ENCODE data around the gene RLIM. TPM values are rescaled to one million over a fixed set of nuclear protein-coding genes. Genes with fewer than 3 reads are reported as not detected.
A peak's percentile ranks its signal among the peaks of the same experiment; 100 is the strongest.

Gene RLIM
- total and polyA plus RNA-seq, 2 of the 8 experiments (the other 6 are each of a cell fraction or from before 2014, with no cell fraction given), result 6.3 to 34.6 TPM

DNA sequence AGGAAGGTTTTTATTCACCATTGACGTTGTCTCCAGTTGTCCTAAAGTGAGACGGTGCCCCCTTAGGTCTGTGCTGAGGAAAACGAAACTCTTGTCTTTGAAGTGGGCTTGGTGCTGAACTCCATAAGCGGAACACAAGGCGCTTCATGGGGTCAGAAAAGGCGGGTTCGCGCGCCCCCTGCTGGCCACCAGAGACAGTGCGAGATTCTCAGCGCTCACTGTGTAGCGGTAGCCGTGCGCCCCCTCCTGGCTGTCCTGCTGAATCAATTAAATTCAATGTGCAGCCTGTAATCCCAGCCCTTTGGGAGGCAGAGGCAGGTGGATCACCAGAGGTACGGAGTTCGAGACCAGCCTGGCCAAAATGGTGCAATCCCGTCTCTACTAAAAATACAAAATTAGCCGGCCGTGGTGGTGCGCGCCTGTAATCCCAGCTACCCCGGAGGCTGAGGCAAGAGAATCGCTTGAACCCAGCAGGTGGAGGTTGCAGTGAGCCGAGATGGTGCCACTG lies 64.1 kb downstream of the RLIM start:
- H3K27ac ChIP-seq (ENCODE audit: low read depth, low read length), result no peak overlapping the region
- H2BK20ac ChIP-seq (ENCODE audit: low read length), result no peak overlapping the region
- H2AK5ac ChIP-seq (ENCODE audit: low read depth, low read length), result no peak overlapping the region
- peak in 1 of 2 experiments; percentile 86 for DNase-seq (ENCODE audit: low read depth in 1 of 2, low spot score in 2 of 2)
- no peak overlapping the region for H3K9ac ChIP-seq (replicated peaks in 1 of 4; ENCODE audit: extremely low read depth in 1 of 4, low read depth in 3 of 4, low read length in 3 of 4)
- H4K91ac ChIP-seq (replicated peaks; ENCODE audit: insufficient read length, low read length), result no peak overlapping the region
- H3K23ac ChIP-seq (ENCODE audit: insufficient read length), result no peak overlapping the region
- no peak overlapping the region for H2BK5ac ChIP-seq (ENCODE audit: low read depth, low read length)
- no peaks in the 10 kb centered on the region for H4K20me1 ChIP-seq (replicated peaks in 1 of 2; ENCODE audit: control insufficient read depth in 1 of 2, insufficient read depth in 2 of 2, low read length in 2 of 2)
- H4K8ac ChIP-seq (ENCODE audit: extremely low read depth, insufficient read depth, low read length), result no peak overlapping the region
- no peaks in the 10 kb centered on the region for H3K27me3 ChIP-seq (replicated peaks in 1 of 4; ENCODE audit: control insufficient read depth in 3 of 4, extremely low read depth in 1 of 4, insufficient read depth in 3 of 4, low read length in 3 of 4)
- H4K5ac ChIP-seq (ENCODE audit: insufficient read length, low read depth, low read length), result no peak overlapping the region
- H3K4me1 ChIP-seq (replicated peaks in 1 of 4; ENCODE audit: control insufficient read depth in 3 of 4, insufficient read depth in 4 of 4, low read length in 3 of 4), result no peaks in the 10 kb centered on the region
- no peaks in the 10 kb centered on the region for H3K36me3 ChIP-seq (ENCODE audit: control insufficient read depth in 2 of 4, insufficient read depth in 4 of 4, low read length in 3 of 4)
- H2BK120ac ChIP-seq (replicated peaks; ENCODE audit: low read depth, low read length), result no peak overlapping the region
- H3K18ac ChIP-seq (ENCODE audit: extremely low read depth, low read length), result no peak overlapping the region
- no peaks in the 10 kb centered on the region for H3K23me2 ChIP-seq (ENCODE audit: low read depth, low read length)
- H3K56ac ChIP-seq (replicated peaks; ENCODE audit: insufficient read length, low read depth, low read length), result no peak overlapping the region
- H2BK15ac ChIP-seq (ENCODE audit: low read length), result no peak overlapping the region
- no peak overlapping the region for H3K4me2 ChIP-seq (ENCODE audit: insufficient read depth in 1 of 2, low read depth in 2 of 2, low read length in 2 of 2)
- H3K14ac ChIP-seq (ENCODE audit: insufficient read length), result no peak overlapping the region
- CTCF ChIA-PET (ENCODE audit: partially characterized antibody), result interaction anchor here (0.7 to 1.0 kb wide), 3 partner anchors 18 to 164 kb away, joined by 3 read pairs; no protein-coding TSS in a partner anchor
- H3K9me3 ChIP-seq (ENCODE audit: insufficient read depth in 2 of 2, low read depth in 1 of 2, low read length in 1 of 2), result 0 out of 4 replicates have a peak, but pooled peaks cover 0 to 3% of the 10 kb centered on the region in 2 experiments
- 26% methylated on average over 23 of the region's 24 CpGs; no CpG with 5 or more reads in 1 of the 2 experiments for WGBS, 2 experiments (ENCODE audit: extremely low coverage in 1 of 2, insufficient coverage in 1 of 2, insufficient read length in 1 of 2, insufficient replicate concordance in 2 of 2, low coverage in 1 of 2, low lambda C conversion rate in 2 of 2, missing lambda C conversion rate in 1 of 2)
- no peak for FAIRE-seq
- H3K79me2 ChIP-seq (ENCODE audit: control insufficient read depth in 1 of 2, insufficient read depth in 2 of 2, low read length in 2 of 2), result no peaks in the 10 kb centered on the region
- H3K79me1 ChIP-seq (ENCODE audit: low read depth, low read length), result no peaks in the 10 kb centered on the region
- H3K4ac ChIP-seq (replicated peaks; ENCODE audit: insufficient read length, low read depth, low read length), result no peak overlapping the region
- no peak overlapping the region for H3K4me3 ChIP-seq (ENCODE audit: extremely low read depth in 1 of 4, insufficient read depth in 2 of 4, low read depth in 3 of 4, low read length in 4 of 4)
- POLR2A ChIA-PET (ENCODE audit: partially characterized antibody), result no interaction called here
- H2BK12ac ChIP-seq (ENCODE audit: low read depth, low read length), result 0 out of 2 replicates have a peak overlapping the region, but pooled peaks have one; percentile 75
- H2AFZ ChIP-seq (ENCODE audit: low read length), result peak overlapping the region; percentile 92; the same call in 1 of the 2 replicates
- TF ChIP-seq CTCF (IDR thresholded peaks at IDR 0.05; ENCODE audit: control extremely low read depth in 1 of 3, insufficient read depth in 1 of 3, low read depth in 1 of 3, low read length in 3 of 3) (peak; percentile 86 to 99 (median 98)), TEAD4 (IDR thresholded peaks at IDR 0.05; ENCODE audit: low read depth, low read length) (0 out of 2 replicates have a peak, but pooled peaks have one; percentile 10), SAP30 (IDR thresholded peaks at IDR 0.05; ENCODE audit: insufficient read depth, insufficient replicate concordance, low read length) (no peak), MAX (IDR thresholded peaks at IDR 0.05) (peak; percentile 32; the same call in 1 of the 2 replicates), PHF8 (conservative IDR thresholded peaks at IDR 0.05; ENCODE audit: low read depth, low read length) (no peak), RAD21 (IDR thresholded peaks at IDR 0.05 in 1 of 2, conservative IDR thresholded peaks at IDR 0.05 in 1 of 2; ENCODE audit: low read depth in 2 of 2, low read length in 2 of 2) (peak; percentile 92 to 93), CEBPB (IDR thresholded peaks at IDR 0.05; ENCODE audit: low read depth, low read length) (0 out of 2 replicates have a peak, but pooled peaks have one; percentile 26), EP300 (IDR thresholded peaks at IDR 0.05; ENCODE audit: borderline replicate concordance in 1 of 2, low read depth in 2 of 2, low read length in 2 of 2) (no peak), KDM1A (IDR thresholded peaks at IDR 0.05; ENCODE audit: borderline replicate concordance, low read length) (peak; percentile 38; the same call in 1 of the 2 replicates)

Measured in H1 (cell line).